ENCODE measurements around the gene RNF112. TPM values are rescaled to one million over a fixed set of nuclear protein-coding genes. Genes with fewer than 3 reads are reported as not detected.
"Not testable (repeated sequence)": the region's sequence is repeated elsewhere in the genome, so short reads cannot be mapped to it uniquely, and the experiment has no call there.

RNF112 gene
- total and polyA plus RNA-seq, 7 experiments from 2014 or later: 0.15 to 2.3 (median 1.1) TPM; not detected in 1

DNA sequence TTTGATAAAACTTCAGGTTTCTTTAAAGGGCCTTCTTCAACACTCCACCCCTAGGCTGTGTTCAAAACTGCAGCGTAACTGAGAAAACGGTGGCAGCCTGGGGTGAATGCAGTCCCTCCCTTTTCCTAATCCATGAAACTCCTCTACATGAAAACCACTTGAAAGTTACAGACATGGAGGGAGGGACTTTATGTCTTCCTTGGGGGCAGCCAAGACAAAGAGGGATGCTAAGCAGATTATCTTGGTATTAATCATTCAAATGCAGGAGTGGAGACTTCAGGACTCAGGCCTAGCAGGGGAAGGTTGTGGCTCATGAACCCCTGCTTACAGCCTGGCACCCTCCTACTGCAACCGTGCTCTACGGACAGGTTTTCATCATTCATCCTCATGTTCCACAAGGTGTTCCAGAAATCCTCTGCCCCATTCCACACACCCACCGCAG is 46.8 kb downstream of the RNF112 start:
- Mint-ChIP-seq H3K4me1 (peaks cover 10 to 56% (median 33%) of the 10 kb centered on the region in 7 donors), H3K36me3 (no peaks in the 10 kb centered on the region), H3K4me3 (no peak overlapping the region), H3K9me3 (no peaks in the 10 kb centered on the region), H3K27me3 (peaks cover 0 to 29% (median 0%) of the 10 kb centered on the region in 5 donors), H3K27ac (no peak overlapping the region)
- Histone ChIP-seq H3K27ac (ENCODE audit: low read depth, low read length) (no peak overlapping the region), H3K4me1 (ENCODE audit: control insufficient read depth in 2 of 2, insufficient read depth in 2 of 2, low read length in 2 of 2) (peaks cover 8 to 19% of the 10 kb centered on the region in 2 donors), H3K9me3 (ENCODE audit: control insufficient read depth in 2 of 3, low read length in 3 of 3) (no peaks in the 10 kb centered on the region), H3K4me3 (ENCODE audit: low read length) (no peak overlapping the region), H3K36me3 (ENCODE audit: control insufficient read depth in 2 of 3, insufficient read depth in 3 of 3, low read length in 3 of 3) (no peaks in the 10 kb centered on the region), H3K27me3 (ENCODE audit: control insufficient read depth in 2 of 2, insufficient read depth in 2 of 2, low read length in 2 of 2) (no peaks in the 10 kb centered on the region)
- ChIA-PET CTCF (interaction anchor here (1.1 kb wide), 1 partner anchor 94 kb away, joined by 5 read pairs; no protein-coding TSS in a partner anchor), POLR2A (no interaction called here)
- intact Hi-C loops (cut with micrococcal nuclease): no loop called here
- ATAC-seq (no peak), DNase-seq (no peak)

GRCh38 chr17:19458481-19458880 is 47.4 kb downstream of the RNF112 start:
- H3K4me3 ChIP-seq (ENCODE audit: low read length); DNase-seq; intact Hi-C loops (cut with micrococcal nuclease); H3K4me3 Mint-ChIP-seq; ATAC-seq; H3K36me3 Mint-ChIP-seq; CTCF ChIA-PET; H3K27ac ChIP-seq (ENCODE audit: low read depth, low read length); H3K9me3 Mint-ChIP-seq; H3K27me3 ChIP-seq (ENCODE audit: control insufficient read depth in 2 of 2, insufficient read depth in 2 of 2, low read length in 2 of 2); H3K27ac Mint-ChIP-seq; H3K9me3 ChIP-seq (ENCODE audit: control insufficient read depth in 2 of 3, low read length in 3 of 3); H3K36me3 ChIP-seq (ENCODE audit: control insufficient read depth in 2 of 3, insufficient read depth in 3 of 3, low read length in 3 of 3); POLR2A ChIA-PET: not testable (repeated sequence)
- Mint-ChIP-seq H3K27me3 (peaks cover 0 to 28% (median 0%) of the 10 kb centered on the region in 5 donors), H3K4me1 (peaks cover 17 to 62% (median 39%) of the 10 kb centered on the region in 7 donors)
- peaks cover 15 to 24% of the 10 kb centered on the region in 2 donors for H3K4me1 ChIP-seq (ENCODE audit: control insufficient read depth in 2 of 2, insufficient read depth in 2 of 2, low read length in 2 of 2)

DNA sequence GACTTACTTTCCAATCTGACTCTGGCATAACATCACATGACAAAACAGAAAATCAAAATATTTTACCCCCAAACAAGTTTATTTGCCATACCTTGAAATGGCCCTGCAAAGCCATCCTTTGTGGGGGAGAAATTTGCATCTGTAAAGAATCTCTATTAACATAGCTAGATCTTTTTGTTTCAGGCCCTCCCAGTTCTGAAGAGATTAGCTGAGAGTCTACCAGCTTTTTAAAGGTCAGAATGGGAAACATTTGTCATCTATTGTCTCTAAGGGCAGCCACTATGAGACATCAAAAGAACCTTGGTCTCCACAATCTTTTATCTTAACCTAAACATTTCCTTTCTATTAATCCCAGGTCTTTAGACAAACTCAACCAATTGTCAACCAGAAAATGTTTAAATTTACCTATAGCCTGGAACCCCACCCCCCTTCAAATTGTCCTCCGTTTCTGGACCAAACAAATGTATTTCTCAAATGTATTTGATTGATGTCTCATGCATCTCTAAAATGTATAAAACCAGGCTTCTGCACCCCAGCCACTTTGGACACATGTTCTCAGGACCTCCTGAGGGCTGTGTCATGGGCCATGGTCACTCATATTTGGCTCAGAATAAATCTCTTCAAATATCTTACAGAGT is 48.1 kb downstream of the RNF112 start:
- H3K36me3 ChIP-seq (ENCODE audit: control insufficient read depth in 2 of 3, insufficient read depth in 3 of 3, low read length in 3 of 3); H3K9me3 Mint-ChIP-seq; intact Hi-C loops (cut with micrococcal nuclease); H3K36me3 Mint-ChIP-seq; H3K27me3 ChIP-seq (ENCODE audit: control insufficient read depth in 2 of 2, insufficient read depth in 2 of 2, low read length in 2 of 2); ATAC-seq; H3K4me3 ChIP-seq (ENCODE audit: low read length); H3K27ac Mint-ChIP-seq; POLR2A ChIA-PET; H3K27ac ChIP-seq (ENCODE audit: low read depth, low read length); H3K9me3 ChIP-seq (ENCODE audit: control insufficient read depth in 2 of 3, low read length in 3 of 3); H3K4me3 Mint-ChIP-seq; DNase-seq; CTCF ChIA-PET: not testable (repeated sequence)
- Mint-ChIP-seq H3K4me1 (peaks cover 22 to 69% (median 46%) of the 10 kb centered on the region in 7 donors), H3K27me3 (peaks cover 0 to 27% (median 0%) of the 10 kb centered on the region in 5 donors)
- H3K4me1 ChIP-seq (ENCODE audit: control insufficient read depth in 2 of 2, insufficient read depth in 2 of 2, low read length in 2 of 2): peaks cover 21 to 31% of the 10 kb centered on the region in 2 donors

DNA sequence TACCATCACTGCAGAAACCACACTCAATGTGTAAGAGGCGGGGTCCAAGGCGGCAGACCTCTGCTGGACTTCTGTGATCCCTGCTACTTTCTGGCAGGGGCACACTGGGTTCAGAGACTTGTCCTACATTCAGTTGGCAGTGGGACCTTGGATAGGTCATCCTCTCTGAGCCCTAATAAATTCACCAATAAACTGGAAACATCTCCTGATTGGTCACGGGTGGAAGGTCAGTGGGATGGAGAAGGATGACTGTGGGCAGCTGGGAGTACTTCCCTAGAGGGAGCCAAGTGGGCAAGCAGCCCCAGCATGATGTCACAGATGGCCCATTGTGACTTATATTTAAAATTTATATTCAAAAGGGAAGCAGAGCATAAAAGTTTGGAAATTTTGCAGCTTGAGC is 49.7 kb downstream of the RNF112 start:
- POLR2A ChIA-PET: interaction anchor here (1.0 kb wide), 1 partner anchor 83 kb away, joined by 3 read pairs; the partner anchor contains the start of gene MAPK7
- no peaks in the 10 kb centered on the region for H3K36me3 Mint-ChIP-seq

DNA sequence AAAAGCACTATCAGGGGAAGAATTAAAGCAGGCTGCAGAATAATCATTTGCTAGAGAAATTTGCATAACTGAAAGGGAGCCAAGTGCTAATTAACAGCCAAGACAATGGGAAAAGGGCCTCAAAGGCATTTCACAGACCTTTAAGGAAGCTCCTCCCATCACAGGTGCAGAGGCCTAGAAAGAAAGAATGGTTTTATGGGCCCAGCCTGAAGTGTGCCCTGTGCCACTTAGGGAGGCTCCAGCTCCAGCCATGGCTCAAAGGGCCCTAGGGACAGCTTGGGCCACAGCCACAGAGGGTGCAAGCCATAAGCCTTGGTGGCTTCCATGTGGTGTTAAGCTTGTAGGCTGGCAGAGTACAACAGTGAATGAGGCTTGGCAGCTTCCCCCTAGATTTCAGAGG is 50.1 kb downstream of the RNF112 start:
- CTCF ChIA-PET: interaction anchor here (1.2 kb wide), 1 partner anchor 14 kb away, joined by 5 read pairs; no protein-coding TSS in a partner anchor
- no peak overlapping the region for H3K27ac ChIP-seq (ENCODE audit: low read depth, low read length)
- POLR2A ChIA-PET: interaction anchor here (1.0 kb wide), 1 partner anchor 83 kb away, joined by 3 read pairs; the partner anchor contains the start of gene MAPK7

More for the DNA sequence above, 49.7 kb downstream of the RNF112 start:
- CTCF ChIA-PET: no interaction called here
- H3K27ac Mint-ChIP-seq: peak overlapping the region in 5 of 9 donors; percentile 38 to 54 (median 46)
- no peak overlapping the region for H3K4me3 Mint-ChIP-seq
- ATAC-seq (no peak), DNase-seq (no peak)
- intact Hi-C loops (cut with micrococcal nuclease): loop anchor here in 1 of 2 donors (5.0 kb wide), 2 partner anchors 83 to 307 kb away; partner anchors contain the start of gene MAPK7
- H3K27ac ChIP-seq (ENCODE audit: low read depth, low read length): no peak overlapping the region
- H3K4me1 Mint-ChIP-seq: peaks cover 22 to 82% (median 57%) of the 10 kb centered on the region in 7 donors
- no peak overlapping the region for H3K4me3 ChIP-seq (ENCODE audit: low read length)
- H3K9me3 ChIP-seq (ENCODE audit: control insufficient read depth in 2 of 3, low read length in 3 of 3): no peaks in the 10 kb centered on the region
- H3K27me3 ChIP-seq (ENCODE audit: control insufficient read depth in 2 of 2, insufficient read depth in 2 of 2, low read length in 2 of 2): no peaks in the 10 kb centered on the region
- no peaks in the 10 kb centered on the region for H3K36me3 ChIP-seq (ENCODE audit: control insufficient read depth in 2 of 3, insufficient read depth in 3 of 3, low read length in 3 of 3)
- H3K4me1 ChIP-seq (ENCODE audit: control insufficient read depth in 2 of 2, insufficient read depth in 2 of 2, low read length in 2 of 2): peaks cover 25 to 46% of the 10 kb centered on the region in 2 donors
- peaks cover 0 to 16% (median 0%) of the 10 kb centered on the region in 5 donors for H3K27me3 Mint-ChIP-seq
- no peaks in the 10 kb centered on the region for H3K9me3 Mint-ChIP-seq

GRCh38 chr17:19461681-19462080 is 50.6 kb downstream of the RNF112 start:
- no peak for DNase-seq
- ATAC-seq: no peak
- ChIA-PET CTCF (interaction anchor here (1.2 kb wide), 1 partner anchor 14 kb away, joined by 5 read pairs; no protein-coding TSS in a partner anchor), POLR2A (interaction anchor here (0.9 to 1.0 kb wide), 2 partner anchors 84 to 560 kb away, joined by 3 read pairs; partner anchors contain the start of gene MAPK7)
- Mint-ChIP-seq H3K4me1 (peaks cover 22 to 76% (median 56%) of the 10 kb centered on the region in 7 donors), H3K27me3 (peaks cover 0 to 11% (median 0%) of the 10 kb centered on the region in 5 donors), H3K27ac (peak overlapping the region in 6 of 9 donors; percentile 45 to 68 (median 51)), H3K9me3 (no peaks in the 10 kb centered on the region), H3K4me3 (peak overlapping the region in 1 of 10 donors; percentile 39), H3K36me3 (no peaks in the 10 kb centered on the region)
- H3K27ac ChIP-seq (ENCODE audit: low read depth, low read length): no peak overlapping the region
- H3K4me3 ChIP-seq (ENCODE audit: low read length): no peak overlapping the region
- no peaks in the 10 kb centered on the region for H3K9me3 ChIP-seq (ENCODE audit: control insufficient read depth in 2 of 3, low read length in 3 of 3)
- H3K36me3 ChIP-seq (ENCODE audit: control insufficient read depth in 2 of 3, insufficient read depth in 3 of 3, low read length in 3 of 3): no peaks in the 10 kb centered on the region
- intact Hi-C loops (cut with micrococcal nuclease): loop anchor here in 1 of 2 donors (2.0 to 5.0 kb wide), 4 partner anchors 15 to 306 kb away; partner anchors contain the start of gene MAPK7
- H3K27me3 ChIP-seq (ENCODE audit: control insufficient read depth in 2 of 2, insufficient read depth in 2 of 2, low read length in 2 of 2): no peaks in the 10 kb centered on the region
- peaks cover 25 to 48% of the 10 kb centered on the region in 2 donors for H3K4me1 ChIP-seq (ENCODE audit: control insufficient read depth in 2 of 2, insufficient read depth in 2 of 2, low read length in 2 of 2)

More for the DNA sequence above, 50.1 kb downstream of the RNF112 start:
- Mint-ChIP-seq H3K36me3 (no peaks in the 10 kb centered on the region), H3K4me3 (peak overlapping the region in 1 of 10 donors; percentile 39), H3K27ac (peak overlapping the region in 4 of 9 donors; percentile 45 to 68 (median 48)), H3K27me3 (peaks cover 0 to 12% (median 0%) of the 10 kb centered on the region in 5 donors), H3K9me3 (no peaks in the 10 kb centered on the region), H3K4me1 (peaks cover 22 to 80% (median 57%) of the 10 kb centered on the region in 7 donors)
- peaks cover 25 to 48% of the 10 kb centered on the region in 2 donors for H3K4me1 ChIP-seq (ENCODE audit: control insufficient read depth in 2 of 2, insufficient read depth in 2 of 2, low read length in 2 of 2)
- ATAC-seq (no peak), DNase-seq (no peak)
- H3K27me3 ChIP-seq (ENCODE audit: control insufficient read depth in 2 of 2, insufficient read depth in 2 of 2, low read length in 2 of 2): no peaks in the 10 kb centered on the region
- H3K36me3 ChIP-seq (ENCODE audit: control insufficient read depth in 2 of 3, insufficient read depth in 3 of 3, low read length in 3 of 3): no peaks in the 10 kb centered on the region
- no peak overlapping the region for H3K4me3 ChIP-seq (ENCODE audit: low read length)
- H3K9me3 ChIP-seq (ENCODE audit: control insufficient read depth in 2 of 3, low read length in 3 of 3): no peaks in the 10 kb centered on the region
- intact Hi-C loops (cut with micrococcal nuclease): loop anchor here in 1 of 2 donors (5.0 kb wide), 2 partner anchors 84 to 306 kb away; partner anchors contain the start of gene MAPK7
